Femur (tissue), 1 donor: Measurements from ENCODE around the gene TOMM34.

Experiments used
- DNase-seq: peaks from one replicate; pipeline ENCODE4 v3.0.0-alpha.2; 2017

The TOMM34 gene

DNA sequence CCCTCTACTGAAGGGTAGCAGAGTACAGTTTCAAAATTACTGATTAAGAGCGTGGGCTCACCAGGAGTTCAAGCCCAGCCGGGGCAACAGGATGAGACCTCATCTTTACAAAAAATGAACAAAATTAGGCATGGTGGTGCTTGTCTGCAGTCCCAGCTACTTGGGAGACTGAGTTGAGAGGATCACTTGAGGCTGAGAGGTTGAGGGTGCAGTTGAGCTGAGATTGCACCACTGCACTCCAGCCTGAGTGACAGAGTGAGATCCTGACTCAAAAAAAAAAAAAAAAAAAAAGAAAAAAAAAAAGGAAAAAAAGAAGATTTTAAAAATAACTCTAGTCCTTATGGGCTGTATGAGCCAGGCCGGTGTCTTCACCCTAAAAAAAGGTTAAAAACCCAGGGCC is 31.6 kb downstream of the TOMM34 start:
- DNase-seq: no peak

DNA sequence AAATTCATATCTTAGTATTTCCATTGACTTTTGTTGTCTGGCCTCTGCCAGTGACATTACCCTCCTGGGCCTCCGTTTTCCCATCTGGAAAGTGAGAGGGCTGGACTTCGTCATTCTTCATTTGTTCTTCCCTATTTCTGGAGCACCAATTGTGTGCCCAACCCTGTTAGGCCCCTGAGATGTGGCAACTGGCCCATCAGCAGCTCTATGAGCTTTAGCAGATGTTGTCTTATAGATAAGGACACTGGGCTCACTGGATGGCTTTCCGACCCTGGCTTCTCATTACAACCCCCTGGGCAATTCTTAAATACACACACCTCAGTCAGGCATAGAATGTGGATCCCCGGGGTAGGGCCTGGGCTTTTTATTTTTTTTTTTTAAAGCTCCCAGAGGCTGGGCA is 35.7 kb downstream of the TOMM34 start:
- DNase-seq: no peak

DNA sequence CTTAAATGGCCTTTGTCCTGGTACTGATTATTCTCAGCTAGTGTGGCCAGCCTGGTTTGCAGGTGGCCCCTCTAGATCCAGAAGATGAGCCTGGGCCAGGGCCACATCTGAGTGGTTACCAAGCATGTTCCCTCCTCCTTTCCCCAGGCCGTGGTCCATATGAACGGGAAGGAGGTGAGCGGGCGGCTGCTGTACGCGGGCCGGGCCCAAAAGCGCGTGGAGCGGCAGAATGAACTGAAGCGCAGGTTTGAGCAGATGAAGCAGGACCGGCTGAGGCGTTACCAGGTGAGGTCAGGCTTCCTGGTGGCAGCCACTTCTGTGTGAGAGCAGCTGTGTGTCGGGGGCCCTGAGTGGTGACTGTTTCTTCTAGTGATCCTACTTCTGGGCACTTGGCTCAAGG is 38.8 kb downstream of the TOMM34 start:
- DNase-seq: no peak

DNA sequence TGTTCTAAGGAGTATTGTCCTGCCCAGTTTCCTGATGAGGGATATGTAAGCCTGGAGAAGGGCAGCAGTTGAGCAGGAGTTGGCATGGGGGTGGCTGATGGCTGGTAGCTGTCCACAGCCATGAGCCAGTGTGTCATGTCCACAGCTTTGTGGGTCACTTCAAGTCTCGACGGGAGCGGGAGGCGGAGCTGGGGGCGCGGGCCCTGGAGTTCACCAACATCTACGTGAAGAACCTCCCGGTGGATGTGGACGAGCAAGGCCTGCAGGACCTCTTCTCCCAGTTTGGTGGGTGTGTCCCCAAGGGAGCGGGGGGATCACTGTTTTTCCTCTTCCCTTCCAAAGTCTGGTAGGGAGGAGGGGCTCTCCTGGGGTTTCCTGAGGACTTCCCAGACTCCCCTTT is 41.4 kb downstream of the TOMM34 start:
- DNase-seq: no peak

DNA sequence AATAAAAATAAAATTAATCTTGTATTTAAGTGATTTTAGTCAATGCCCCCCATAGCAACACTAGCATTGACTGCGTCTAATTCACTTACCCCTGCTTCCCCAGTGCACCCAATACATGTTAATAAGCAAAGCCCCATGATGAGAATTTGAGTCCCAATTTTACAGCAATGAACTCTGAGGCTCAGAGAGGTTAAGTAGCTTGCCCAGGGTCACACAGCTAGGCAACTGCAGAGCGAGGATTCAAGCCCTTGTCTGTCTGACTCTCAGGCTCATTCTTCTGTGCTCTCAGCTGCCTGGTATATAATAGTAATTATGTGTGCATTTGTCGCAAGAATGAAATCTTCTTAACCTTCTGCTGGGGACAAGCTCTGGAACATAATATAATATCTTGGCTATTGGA is 41.9 kb downstream of the TOMM34 start:
- DNase-seq: no peak

DNA sequence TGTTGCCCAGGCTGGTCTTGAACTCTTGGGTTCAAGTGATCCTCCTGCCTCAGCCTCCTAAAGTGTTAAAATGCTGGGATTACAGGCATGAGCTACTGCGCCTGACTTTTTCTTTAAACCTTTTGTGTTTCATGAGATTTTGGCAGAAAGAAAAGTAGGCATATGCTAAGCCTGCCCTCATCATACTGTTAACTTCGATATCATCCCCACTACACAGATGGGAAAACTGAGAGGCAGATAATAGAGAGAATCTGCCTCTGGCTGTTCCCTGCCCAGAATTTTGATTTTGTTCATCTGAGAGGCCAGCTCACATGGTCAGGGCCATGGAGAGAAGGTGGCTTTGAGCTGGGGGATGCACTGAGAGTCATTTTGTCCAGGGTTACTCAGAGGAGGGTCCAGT is 42.8 kb downstream of the TOMM34 start:
- no peak for DNase-seq

DNA sequence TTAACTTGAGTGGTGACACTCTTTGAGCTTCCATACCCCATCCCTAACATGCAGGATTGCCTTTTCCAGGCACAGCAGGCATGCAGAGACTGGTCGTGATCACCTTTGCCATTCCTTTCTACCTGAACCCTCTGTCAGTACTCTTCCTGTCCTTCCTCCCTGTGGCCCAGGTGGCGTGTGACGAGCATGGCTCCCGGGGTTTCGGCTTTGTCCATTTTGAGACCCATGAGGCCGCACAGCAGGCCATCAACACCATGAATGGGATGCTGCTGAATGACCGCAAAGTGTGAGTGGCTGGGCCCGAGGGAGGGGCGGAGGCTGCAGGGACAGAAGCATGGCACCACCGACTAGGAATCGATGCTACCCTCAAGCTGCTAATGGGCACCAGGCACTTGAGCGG is 43.6 kb downstream of the TOMM34 start:
- no peak for DNase-seq

DNA sequence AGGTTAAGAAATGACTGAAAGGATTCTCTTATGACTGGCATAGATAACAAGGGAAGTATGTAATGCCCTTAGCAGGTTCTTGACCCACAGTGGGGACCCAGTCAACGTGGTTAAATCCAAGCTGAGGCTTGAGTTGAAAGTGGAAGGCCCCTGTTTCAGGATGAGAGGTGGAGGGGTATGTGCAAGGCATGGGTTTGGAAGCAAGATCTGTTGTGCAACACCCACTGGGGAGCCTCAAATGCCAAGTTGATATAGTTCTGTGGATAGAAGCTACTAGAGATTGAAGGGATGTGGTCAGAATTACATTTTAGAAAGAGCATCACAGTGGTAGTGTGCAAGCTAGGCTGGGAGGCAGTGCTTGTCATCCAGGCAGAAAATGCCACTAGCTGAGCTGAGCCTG is 45.3 kb downstream of the TOMM34 start:
- no peak for DNase-seq

DNA sequence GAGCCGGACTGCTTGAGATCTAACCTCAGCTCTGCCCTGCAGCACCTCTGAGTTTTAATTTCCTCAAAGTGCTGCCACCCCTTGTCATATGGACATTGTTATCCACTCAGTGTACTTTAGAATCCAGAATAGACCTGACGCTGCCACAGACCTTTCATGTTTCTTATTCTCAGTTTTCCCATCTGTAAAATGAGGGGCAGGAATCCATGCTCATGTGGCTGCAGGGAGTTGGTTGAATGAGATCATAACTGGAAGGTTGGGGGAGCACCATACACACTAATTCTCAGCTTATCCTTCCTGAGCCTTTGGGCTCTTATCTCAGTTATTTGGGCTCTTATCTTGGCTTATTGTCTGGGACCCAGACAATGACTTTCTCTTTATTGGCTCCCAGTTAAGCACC is 48.0 kb downstream of the TOMM34 start:
- DNase-seq: no peak

DNA sequence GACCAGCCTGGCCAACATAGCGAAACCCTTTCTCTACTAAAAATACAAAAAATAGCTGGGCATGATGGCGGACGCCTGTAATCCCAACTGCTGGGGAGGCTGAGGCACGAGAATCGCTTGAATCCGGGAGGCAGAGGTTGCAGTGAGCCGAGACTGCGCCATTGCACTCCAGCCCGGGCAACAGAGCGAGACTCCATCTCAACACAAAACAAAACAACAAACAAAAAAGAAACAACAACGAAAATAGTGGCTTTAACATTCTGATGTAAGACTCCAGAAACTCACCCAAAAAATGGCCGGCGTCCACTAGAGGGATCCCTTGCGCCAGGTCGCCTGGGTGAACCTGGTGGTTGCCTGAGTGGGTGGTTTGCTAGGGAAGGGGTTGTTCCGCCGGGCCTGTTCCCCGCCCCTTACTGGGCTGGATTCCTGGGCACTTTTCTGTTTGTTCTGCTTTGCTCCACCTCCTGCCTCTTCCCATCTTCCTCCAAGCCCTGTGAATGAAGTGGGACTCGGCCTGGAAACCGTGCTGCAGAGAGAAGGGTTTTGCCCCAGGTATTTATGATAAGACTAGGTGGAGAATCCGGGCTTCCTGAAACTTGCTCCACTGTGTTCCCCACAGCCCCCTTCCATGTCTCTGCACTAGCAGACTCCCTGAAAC is 48.8 kb downstream of the TOMM34 start:
- DNase-seq: peak; percentile 44

DNA sequence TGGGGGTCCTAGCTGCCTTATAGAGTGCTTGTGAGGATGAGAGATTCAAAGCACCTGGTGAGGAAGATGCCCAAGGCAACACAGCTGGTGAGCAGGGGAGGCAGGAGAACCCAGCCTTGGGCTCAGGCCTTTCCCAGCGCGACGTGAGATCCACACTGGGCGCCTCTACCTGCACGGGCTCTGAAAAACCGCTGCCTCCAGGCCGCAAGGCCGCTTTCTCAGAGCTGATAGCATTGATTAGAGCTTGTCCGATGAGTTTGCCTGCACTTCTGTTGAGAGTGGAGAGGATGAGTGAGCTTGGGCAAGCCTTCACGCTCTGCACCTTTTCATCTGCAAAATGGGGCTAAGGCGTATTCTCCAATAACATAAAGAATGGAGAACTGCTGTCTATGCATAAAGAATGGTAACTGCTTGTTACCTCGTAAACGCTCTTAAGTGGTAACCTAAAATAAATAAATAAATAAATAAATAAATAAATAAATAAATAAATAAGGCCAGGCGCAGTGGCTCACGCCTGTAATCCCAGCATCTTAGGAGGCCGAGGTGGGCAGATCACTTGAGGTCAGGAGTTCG is 49.4 kb downstream of the TOMM34 start:
- DNase-seq: no peak

DNA sequence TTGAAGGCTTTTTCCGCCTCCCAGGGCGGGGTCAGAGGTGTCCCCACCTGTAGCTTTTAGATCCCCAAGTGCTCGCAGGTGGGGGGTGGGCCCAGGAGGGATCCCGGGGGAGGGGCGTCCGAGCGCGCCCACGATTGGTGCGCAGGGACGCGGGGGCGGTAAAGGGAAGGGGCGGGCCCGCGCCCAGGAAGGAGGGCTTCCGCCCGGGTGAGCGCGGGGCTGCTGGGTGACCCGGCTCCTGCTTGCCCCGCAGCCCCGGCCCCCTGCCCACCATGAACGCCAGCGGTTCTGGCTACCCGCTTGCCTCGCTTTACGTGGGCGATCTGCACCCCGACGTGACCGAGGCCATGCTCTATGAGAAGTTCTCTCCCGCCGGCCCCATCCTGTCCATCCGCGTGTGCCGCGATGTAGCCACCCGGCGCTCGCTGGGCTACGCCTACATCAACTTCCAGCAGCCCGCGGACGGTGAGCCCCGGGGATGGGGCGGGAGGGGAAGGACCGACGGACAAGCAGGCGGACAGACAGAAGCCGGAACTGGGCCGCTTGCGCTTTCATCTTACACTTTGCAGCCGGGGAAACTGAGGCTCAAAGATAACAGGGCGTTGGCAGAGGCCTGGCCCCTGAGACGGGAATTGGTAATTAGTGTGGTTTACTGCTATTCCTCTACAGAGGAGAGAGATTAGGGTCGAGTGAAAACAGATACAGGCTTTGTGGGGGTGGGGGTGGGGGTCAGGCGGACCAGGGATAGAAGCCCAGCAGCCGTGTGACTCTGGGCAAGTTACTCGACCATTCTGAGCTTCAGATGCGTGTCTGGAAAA is 50.1 kb downstream of the TOMM34 start, which contains the start of gene PABPC1L:
PABPC1L (plus strand) TSS at position 189 of the 818 bp plus-strand sequence; CDS start at position 273, 84 bp downstream.
- peak; percentile 61 for DNase-seq

DNA sequence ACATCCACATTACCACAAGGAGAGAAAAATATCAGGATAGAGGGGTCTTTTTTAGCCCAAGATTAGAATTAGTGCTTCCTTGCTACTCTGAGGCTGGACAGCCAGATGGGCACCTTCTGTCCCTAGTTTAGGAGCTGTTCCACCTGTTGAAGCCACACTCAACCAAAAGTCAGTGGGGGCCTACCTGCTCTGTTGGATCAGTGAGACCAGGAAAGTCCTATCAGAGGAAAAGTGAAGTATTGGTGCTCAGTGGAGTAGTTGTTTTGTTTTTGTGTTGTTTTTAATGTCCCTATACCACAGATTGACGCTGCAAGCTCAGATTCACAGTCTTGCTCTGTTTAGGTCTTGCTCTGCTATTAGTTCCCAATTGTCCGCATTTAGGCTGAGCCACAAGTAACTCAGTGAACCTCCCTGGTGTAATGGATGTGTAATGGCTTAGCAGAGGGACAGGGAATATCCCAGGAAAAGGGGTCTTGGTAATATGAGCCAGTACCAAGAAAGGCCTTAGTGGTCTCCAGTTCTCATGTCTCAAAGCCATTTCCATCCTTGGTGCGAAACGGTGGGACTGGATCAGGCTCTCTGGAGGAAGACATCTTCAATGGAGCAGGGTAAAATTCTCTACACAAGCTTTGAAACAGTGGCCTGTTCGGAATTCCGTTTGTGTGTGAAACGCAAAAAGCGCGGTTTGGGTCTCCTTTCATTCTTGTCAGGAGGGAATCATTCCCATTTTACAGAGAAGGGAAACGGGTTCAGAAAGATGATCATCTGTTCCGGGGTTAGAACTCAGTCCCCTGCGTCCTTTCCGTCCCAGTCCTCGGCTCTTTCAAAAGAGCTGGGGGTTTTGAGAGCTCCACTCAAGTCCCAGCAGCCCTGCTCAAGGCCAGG is 51.0 kb downstream of the TOMM34 start:
- DNase-seq: no peak

DNA sequence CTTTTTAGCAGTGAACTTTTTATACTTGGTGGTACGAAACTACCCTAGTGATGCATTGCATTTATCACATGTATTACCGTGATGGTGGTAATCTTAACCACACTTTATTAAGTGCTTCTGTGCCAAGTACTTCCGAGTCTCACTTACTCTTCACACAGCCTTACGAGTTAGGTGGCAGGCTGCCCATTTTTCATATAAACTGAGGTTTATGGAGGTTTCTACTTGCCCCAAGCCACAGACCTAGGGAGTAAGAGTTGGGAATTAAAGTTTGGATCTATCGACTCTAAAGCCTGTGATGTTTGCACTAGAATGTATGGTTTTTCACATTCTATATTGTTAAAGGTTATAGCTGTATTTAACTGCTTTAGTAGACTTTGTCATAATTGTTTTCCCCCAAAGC is 55.8 kb downstream of the TOMM34 start:
- DNase-seq: no peak

DNA sequence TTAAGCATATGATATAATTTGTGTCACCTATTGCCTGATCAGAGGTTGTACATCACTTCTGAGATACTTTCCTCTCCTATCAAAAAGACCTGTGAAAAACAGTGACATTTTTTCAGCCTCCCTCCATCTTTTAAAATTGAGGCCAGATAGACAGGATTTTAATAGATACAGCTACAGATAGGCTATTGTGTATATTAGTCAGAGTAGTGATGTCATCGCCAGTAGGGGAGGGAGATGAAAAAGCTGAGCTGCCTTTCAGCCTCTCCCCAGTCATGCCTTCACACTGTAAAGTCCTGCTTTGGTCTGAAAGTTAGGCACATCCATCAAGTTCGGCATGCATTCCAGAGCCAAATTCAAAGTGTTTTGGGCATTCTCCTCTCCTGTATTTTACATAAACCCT is 58.2 kb downstream of the TOMM34 start:
- no peak for DNase-seq

DNA sequence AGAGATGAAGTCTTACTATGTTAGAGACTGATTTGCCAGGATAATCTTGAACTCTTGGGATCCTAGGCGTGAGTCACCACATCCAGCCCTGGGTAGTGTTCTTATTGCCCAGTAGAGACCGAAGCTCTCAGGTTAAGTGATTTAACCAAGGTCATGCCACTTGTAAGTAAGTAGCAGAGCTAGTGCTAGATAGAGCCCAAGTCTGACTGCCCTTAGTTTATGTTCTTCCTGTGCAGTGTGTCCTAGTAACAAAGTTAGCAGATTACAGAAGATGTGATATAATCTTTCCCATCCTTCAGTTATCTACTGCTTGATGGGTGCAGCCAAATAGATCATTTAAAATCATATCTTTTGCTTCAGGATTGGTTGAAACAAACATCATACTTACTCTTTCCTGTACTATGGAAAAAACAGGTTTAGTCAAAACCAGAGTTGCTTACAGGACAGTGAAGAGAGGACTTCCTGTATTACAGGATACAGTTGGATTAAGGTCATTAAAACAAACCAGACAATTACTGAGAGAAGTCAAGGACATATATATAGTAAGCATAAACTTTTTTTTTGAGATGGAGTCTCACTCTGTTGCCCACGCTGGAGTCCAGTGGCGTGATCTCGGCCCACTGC is 59.9 kb downstream of the TOMM34 start:
- DNase-seq: no peak

DNA sequence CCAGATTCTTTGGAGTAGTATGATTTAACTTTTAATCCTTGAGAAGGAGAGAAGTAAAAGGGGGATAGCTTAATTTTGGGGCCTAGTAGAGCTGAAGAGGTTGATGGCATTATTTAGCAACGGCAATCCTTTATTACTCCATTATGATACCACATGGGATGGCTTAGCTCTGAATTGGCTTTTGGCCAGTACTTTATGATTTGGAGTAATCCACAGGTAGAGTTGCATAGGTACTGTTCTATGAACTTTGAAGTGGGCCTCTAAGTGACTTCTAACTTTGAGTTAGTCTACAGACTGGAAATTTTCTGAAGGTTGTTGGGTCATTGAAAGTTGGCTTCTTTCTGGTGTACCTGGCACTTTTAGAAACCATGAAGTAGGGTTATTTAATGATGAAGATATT is 63.1 kb downstream of the TOMM34 start:
- DNase-seq: no peak

DNA sequence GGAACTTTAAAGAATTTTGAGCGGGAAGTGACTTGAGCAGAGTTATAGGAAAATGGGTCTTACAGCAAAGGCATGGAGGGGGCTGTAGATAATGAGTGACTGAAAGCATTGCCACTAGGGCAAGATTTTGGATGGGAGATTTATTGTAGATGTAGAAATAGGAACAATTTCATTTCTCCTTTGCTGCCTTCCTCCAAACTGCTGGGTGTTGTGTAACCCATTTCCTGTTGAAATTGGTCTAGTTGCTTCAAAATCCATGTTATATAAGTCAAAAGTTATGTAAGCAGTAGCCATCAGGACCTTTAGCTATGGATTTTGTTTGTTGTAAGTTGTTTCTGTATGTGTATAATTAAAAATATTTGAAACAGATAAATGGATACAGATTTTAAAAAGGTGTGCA is 63.6 kb downstream of the TOMM34 start:
- no peak for DNase-seq

DNA sequence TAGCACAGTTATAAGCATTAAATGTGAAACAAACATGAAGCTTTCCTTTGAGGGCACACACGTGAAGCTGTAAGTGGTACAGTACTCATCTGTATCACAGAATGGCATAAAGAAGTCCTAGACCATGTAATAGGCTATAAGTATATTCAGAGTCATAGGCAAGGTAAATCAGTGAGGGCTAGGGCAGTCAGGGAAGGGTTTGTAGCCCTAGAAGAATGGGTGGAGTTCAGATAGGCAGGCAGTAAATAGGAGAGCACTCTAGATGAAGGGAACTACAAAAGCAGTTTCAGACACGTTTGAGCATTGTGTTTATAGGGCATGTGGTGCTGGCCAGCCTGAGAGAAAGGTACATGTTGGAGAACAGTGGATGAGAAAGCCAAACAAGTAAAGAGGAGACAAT is 65.2 kb downstream of the TOMM34 start:
- DNase-seq: no peak
